Choroid plexus epithelial cell (primary cell): ENCODE results near the gene PLPP4.

Experiments used
- DNase-seq: peaks from one replicate; pipeline ENCODE4 v3.0.0-alpha.2; 2010; ENCODE audit warnings: low read depth
- H3K4me3 ChIP-seq: 2 replicates; pipeline ENCODE4 v1.5.1; 2011; ENCODE audit warnings: low read depth, mild to moderate bottlenecking, control low read depth, low read length, moderate library complexity
- TF ChIP-seq, protein P1 (sequence below): conservative IDR thresholded peaks from 2 replicates; pipeline ENCODE4 v1.5.1; 2011; ENCODE audit warnings: low read depth, mild to moderate bottlenecking, control low read depth, inconsistent platforms, low read length, moderate library complexity

PLPP4 gene

DNA sequence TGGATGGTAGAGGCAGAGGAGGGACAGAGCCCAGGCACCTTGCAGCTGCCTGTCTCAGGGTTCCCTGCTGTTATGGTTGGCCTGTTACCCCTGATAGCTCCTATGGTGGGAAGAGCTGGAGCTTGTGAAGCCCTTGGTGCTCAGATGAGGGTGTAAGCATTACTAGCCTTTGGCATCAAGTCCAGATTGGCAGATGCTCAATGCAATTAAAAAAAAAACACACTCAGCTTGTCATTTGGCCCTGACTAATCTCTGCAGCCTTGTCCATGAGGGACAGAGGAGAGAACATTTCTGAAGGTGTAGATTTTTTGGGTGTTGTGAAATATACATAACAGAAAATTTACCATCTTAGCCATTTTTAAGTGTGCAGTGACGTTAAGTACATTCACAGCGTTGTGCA, 86.3 kb downstream of the PLPP4 start:
- no peak for DNase-seq
- TF ChIP-seq, protein P1, sequence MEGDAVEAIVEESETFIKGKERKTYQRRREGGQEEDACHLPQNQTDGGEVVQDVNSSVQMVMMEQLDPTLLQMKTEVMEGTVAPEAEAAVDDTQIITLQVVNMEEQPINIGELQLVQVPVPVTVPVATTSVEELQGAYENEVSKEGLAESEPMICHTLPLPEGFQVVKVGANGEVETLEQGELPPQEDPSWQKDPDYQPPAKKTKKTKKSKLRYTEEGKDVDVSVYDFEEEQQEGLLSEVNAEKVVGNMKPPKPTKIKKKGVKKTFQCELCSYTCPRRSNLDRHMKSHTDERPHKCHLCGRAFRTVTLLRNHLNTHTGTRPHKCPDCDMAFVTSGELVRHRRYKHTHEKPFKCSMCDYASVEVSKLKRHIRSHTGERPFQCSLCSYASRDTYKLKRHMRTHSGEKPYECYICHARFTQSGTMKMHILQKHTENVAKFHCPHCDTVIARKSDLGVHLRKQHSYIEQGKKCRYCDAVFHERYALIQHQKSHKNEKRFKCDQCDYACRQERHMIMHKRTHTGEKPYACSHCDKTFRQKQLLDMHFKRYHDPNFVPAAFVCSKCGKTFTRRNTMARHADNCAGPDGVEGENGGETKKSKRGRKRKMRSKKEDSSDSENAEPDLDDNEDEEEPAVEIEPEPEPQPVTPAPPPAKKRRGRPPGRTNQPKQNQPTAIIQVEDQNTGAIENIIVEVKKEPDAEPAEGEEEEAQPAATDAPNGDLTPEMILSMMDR, result no peak
- H3K4me3 ChIP-seq, result no peak overlapping the region

GRCh38 chr10:120548210-120548609, 91.2 kb downstream of the PLPP4 start:
- H3K4me3 ChIP-seq, result no peak overlapping the region
- DNase-seq, result no peak
- TF ChIP-seq, protein P1, result no peak

- TF ChIP-seq, protein P1, result no peak
- H3K4me3 ChIP-seq, result no peak overlapping the region
- DNase-seq, result no peak
Observed at GRCh38 chr10:120552262-120552661, 95.2 kb downstream of the PLPP4 start.

DNA sequence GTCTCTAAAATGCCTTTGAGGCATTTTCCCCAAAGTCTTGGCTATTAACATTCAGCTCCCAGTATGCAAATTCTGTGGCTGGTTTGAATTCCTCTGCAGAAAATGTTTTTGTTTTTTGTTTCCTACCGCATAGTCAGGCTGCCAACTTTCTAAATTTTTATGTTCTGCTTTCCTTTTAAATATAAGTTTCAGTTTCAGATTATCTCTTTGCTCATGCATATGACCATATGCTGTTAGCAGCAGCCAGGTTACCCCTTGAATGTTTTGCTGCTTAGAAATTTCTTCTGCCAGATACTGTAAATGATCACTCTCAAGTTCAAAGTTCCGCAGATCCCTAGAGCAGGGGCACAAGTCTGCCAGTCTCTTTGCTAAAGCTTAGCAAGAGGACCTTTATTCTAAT, 96.9 kb downstream of the PLPP4 start:
- no peak overlapping the region for H3K4me3 ChIP-seq
- TF ChIP-seq, protein P1, result no peak
- peak; percentile 17 for DNase-seq

GRCh38 chr10:120555436-120555835, 98.4 kb downstream of the PLPP4 start:
- no peak overlapping the region for H3K4me3 ChIP-seq
- TF ChIP-seq, protein P1, result no peak
- no peak for DNase-seq

DNA sequence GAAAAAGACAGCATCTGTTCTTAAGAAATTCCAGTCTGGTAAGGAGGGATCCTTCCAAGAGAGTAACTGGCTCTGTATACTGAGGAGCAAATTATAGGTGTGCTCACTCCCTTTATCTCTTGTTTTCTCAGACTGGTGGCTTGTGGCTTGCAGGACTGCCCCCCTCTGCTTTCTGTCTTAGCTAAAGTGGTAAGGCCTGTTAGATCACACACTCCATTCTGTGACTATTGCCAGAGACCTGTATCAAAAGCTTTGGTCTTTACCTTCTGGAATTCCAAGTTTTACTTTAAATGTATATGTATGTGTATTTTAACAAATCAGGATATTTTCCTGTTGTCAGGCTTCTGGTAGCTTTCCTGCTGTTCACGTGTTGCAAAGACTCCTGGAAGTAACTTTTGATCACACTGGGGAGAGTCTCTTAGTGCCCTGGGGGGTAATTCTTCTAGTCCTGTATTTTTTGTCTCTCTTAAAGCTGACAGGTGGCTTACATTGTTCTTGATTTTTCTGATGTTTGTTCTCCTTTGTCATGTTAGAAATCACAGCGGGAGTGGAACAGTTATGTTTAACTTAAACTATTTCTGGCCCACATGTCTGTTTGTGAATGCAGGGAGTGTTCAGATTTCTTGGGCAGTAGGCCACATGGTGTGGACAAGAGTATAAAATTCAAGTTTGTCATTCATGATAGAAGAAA, 99.0 kb downstream of the PLPP4 start:
- H3K4me3 ChIP-seq, result no peak overlapping the region
- peak; percentile 56 for DNase-seq
- TF ChIP-seq, protein P1, result no peak

GRCh38 chr10:120557311-120557710, 100.3 kb downstream of the PLPP4 start:
- H3K4me3 ChIP-seq, result no peak overlapping the region
- TF ChIP-seq, protein P1, result no peak
- no peak for DNase-seq
